OCI-LY7 (cell line): ENCODE data around the gene PAXX.

Experiments used
- EZH2phosphoT487 ChIP-seq: fragments of 200-600 bp; sonication (generic); IDR thresholded peaks from 2 replicates; pipeline ENCODE4 v1.6.1; 2018; ENCODE audit warnings: low read depth, borderline replicate concordance, mild to moderate bottlenecking, mixed run types, antibody characterized with exemption, low read length, moderate library complexity, mixed read lengths
- TF ChIP-seq, protein P1 (sequence below): fragments of 200-600 bp; sonication (generic); conservative IDR thresholded peaks from 2 replicates; pipeline ENCODE4 v1.5.1; 2014; ENCODE audit warnings: mild to moderate bottlenecking, antibody characterized with exemption, low read length, moderate library complexity, mixed read lengths

GRCh38 chr9:136968333-136969127 is 23.7 kb upstream of the PAXX start:
- TF ChIP-seq, protein P1, sequence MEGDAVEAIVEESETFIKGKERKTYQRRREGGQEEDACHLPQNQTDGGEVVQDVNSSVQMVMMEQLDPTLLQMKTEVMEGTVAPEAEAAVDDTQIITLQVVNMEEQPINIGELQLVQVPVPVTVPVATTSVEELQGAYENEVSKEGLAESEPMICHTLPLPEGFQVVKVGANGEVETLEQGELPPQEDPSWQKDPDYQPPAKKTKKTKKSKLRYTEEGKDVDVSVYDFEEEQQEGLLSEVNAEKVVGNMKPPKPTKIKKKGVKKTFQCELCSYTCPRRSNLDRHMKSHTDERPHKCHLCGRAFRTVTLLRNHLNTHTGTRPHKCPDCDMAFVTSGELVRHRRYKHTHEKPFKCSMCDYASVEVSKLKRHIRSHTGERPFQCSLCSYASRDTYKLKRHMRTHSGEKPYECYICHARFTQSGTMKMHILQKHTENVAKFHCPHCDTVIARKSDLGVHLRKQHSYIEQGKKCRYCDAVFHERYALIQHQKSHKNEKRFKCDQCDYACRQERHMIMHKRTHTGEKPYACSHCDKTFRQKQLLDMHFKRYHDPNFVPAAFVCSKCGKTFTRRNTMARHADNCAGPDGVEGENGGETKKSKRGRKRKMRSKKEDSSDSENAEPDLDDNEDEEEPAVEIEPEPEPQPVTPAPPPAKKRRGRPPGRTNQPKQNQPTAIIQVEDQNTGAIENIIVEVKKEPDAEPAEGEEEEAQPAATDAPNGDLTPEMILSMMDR: no peak
- no peak for TF ChIP-seq EZH2phosphoT487
